ENCODE results near the gene TXNRD2.

TXNRD2 gene

DNA sequence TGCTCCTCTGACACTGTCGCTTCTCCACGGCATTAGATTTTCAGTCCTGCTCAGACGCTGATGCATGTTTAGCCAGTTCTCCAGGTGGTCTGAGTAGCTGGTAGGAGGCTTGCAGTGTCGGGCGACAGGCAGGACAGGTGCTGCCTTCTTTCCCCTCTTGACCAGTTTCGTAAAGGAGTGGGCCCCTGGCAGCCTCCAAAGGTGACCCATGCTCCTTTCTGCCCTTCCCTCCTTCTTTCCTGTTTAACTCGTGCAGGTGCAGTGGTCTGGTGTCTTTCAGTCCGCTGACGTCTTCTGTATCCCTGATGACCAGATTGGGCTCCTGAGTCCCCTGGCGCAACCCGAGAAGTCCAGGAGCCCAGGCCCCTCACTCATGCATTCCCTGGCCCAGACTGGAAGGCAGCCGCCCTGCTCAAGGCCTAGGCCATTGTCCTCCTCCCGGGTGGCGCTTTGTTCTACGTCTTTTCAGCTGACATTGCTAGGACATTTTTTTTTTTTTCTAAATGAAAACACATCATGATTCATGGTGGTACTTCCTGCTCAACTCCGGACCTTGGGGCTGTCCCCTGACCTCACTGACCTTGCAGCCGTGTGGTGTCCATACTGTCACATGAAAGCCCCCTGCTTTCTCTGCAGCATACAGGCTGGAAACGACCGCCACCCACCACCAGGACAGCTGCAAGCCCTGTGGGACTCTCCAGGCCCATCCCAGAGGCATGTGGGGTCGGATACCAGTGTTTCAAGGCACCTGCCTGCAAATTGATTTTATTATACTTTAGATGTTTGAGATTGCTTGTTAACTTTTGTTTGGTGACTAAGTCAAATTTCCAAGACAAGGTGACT, 25.5 kb upstream of the TXNRD2 start:
- Histone ChIP-seq H3K27ac (ENCODE audit: insufficient read depth, low read depth, low read length, poor library complexity, severe bottlenecking) (no peak overlapping the region), H3K9me3 (ENCODE audit: control insufficient read depth, low read length) (no peaks in the 10 kb centered on the region), H3K36me3 (ENCODE audit: control insufficient read depth, insufficient read depth, low read length) (peaks cover 4% of the 10 kb centered on the region), H3K4me1 (ENCODE audit: control insufficient read depth, insufficient read depth, low read length) (peaks cover 2% of the 10 kb centered on the region), H3K27me3 (ENCODE audit: control insufficient read depth, insufficient read depth, low read length, poor library complexity, severe bottlenecking) (no peaks in the 10 kb centered on the region), H3K4me3 (ENCODE audit: insufficient read depth, low read depth, low read length) (no peak overlapping the region)
- 85 to 86% methylated on average over 20 of the region's 20 CpGs for WGBS, 2 experiments

GRCh38 chr22:19965771-19966709, 24.4 kb upstream of the TXNRD2 start:
- WGBS, 2 experiments, result 85% methylated on average over 10 of the region's 10 CpGs

GRCh38 chr22:19964701-19965386, 23.2 kb upstream of the TXNRD2 start:
- WGBS, 2 experiments, result 92 to 97% methylated on average over 14 to 15 of the region's 15 CpGs
- Histone ChIP-seq H3K4me3 (ENCODE audit: insufficient read depth, low read depth, low read length) (no peak overlapping the region), H3K27me3 (ENCODE audit: control insufficient read depth, insufficient read depth, low read length, poor library complexity, severe bottlenecking) (no peaks in the 10 kb centered on the region), H3K27ac (ENCODE audit: insufficient read depth, low read depth, low read length, poor library complexity, severe bottlenecking) (no peak overlapping the region), H3K4me1 (ENCODE audit: control insufficient read depth, insufficient read depth, low read length) (peaks cover 5% of the 10 kb centered on the region), H3K9me3 (ENCODE audit: control insufficient read depth, low read length) (no peaks in the 10 kb centered on the region), H3K36me3 (ENCODE audit: control insufficient read depth, insufficient read depth, low read length) (no peaks in the 10 kb centered on the region)

More at GRCh38 chr22:19965771-19966709, 24.4 kb upstream of the TXNRD2 start:
- H3K4me1 ChIP-seq (ENCODE audit: control insufficient read depth, insufficient read depth, low read length), result peaks cover 2% of the 10 kb centered on the region
- no peak overlapping the region for H3K4me3 ChIP-seq (ENCODE audit: insufficient read depth, low read depth, low read length)
- no peak overlapping the region for H3K27ac ChIP-seq (ENCODE audit: insufficient read depth, low read depth, low read length, poor library complexity, severe bottlenecking)
- H3K9me3 ChIP-seq (ENCODE audit: control insufficient read depth, low read length), result no peaks in the 10 kb centered on the region
- no peaks in the 10 kb centered on the region for H3K27me3 ChIP-seq (ENCODE audit: control insufficient read depth, insufficient read depth, low read length, poor library complexity, severe bottlenecking)
- H3K36me3 ChIP-seq (ENCODE audit: control insufficient read depth, insufficient read depth, low read length), result no peaks in the 10 kb centered on the region

- Histone ChIP-seq H3K4me3 (ENCODE audit: insufficient read depth, low read depth, low read length) (no peak overlapping the region), H3K4me1 (ENCODE audit: control insufficient read depth, insufficient read depth, low read length) (peaks cover 10% of the 10 kb centered on the region), H3K27me3 (ENCODE audit: control insufficient read depth, insufficient read depth, low read length, poor library complexity, severe bottlenecking) (no peaks in the 10 kb centered on the region), H3K9me3 (ENCODE audit: control insufficient read depth, low read length) (no peaks in the 10 kb centered on the region), H3K27ac (ENCODE audit: insufficient read depth, low read depth, low read length, poor library complexity, severe bottlenecking) (no peak overlapping the region), H3K36me3 (ENCODE audit: control insufficient read depth, insufficient read depth, low read length) (no peaks in the 10 kb centered on the region)
- 91 to 92% methylated on average over 12 of the region's 12 CpGs for WGBS, 2 experiments
Observed at GRCh38 chr22:19963863-19964642, 22.4 kb upstream of the TXNRD2 start.

DNA sequence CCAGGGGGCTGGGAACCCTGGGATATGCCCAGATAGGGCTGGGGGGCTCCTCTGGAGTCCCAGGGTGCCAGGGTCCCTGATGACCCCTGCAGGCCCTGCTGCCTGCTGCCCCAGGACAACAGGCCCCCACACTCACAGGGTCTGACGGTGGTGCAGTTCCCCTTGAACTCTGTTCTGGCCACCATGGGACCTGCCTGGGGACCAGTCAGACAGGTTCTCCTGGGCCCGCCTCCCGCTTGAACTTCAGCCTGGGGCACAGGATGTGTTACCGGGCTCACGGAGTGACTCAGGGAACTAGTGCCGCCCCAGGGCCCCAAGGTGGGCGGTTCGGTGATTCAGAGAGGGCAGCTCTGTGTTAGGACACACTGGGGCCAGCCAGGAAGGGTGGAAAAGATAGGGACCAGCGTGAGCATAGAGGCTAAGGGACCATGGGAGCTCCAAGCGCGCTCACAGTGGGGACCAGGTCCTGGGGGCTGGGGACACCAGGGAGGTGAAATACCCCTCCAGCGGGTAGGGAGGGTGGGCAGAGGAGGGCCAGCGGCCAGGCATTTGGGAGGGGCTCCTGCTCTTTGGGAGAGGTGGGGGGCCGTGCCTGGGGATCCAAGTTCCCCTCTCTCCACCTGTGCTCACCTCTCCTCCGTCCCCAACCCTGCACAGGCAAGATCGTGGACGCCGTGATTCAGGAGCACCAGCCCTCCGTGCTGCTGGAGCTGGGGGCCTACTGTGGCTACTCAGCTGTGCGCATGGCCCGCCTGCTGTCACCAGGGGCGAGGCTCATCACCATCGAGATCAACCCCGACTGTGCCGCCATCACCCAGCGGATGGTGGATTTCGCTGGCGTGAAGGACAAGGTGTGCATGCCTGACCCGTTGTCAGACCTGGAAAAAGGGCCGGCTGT, 21.5 kb upstream of the TXNRD2 start:
- Histone ChIP-seq H3K4me3 (ENCODE audit: insufficient read depth, low read depth, low read length) (no peak overlapping the region), H3K9me3 (ENCODE audit: control insufficient read depth, low read length) (no peaks in the 10 kb centered on the region), H3K36me3 (ENCODE audit: control insufficient read depth, insufficient read depth, low read length) (no peaks in the 10 kb centered on the region), H3K27me3 (ENCODE audit: control insufficient read depth, insufficient read depth, low read length, poor library complexity, severe bottlenecking) (no peaks in the 10 kb centered on the region), H3K4me1 (ENCODE audit: control insufficient read depth, insufficient read depth, low read length) (peaks cover 17% of the 10 kb centered on the region), H3K27ac (ENCODE audit: insufficient read depth, low read depth, low read length, poor library complexity, severe bottlenecking) (no peak overlapping the region)
- WGBS, 2 experiments, result 87 to 89% methylated on average over 30 of the region's 30 CpGs

- peaks cover 17% of the 10 kb centered on the region for H3K4me1 ChIP-seq (ENCODE audit: control insufficient read depth, insufficient read depth, low read length)
- H3K27ac ChIP-seq (ENCODE audit: insufficient read depth, low read depth, low read length, poor library complexity, severe bottlenecking), result no peak overlapping the region
- no peaks in the 10 kb centered on the region for H3K36me3 ChIP-seq (ENCODE audit: control insufficient read depth, insufficient read depth, low read length)
- no peaks in the 10 kb centered on the region for H3K27me3 ChIP-seq (ENCODE audit: control insufficient read depth, insufficient read depth, low read length, poor library complexity, severe bottlenecking)
- whole genome bisulfite sequencing, 2 experiments, result 51% methylated on average over 22 of the region's 22 CpGs
- H3K9me3 ChIP-seq (ENCODE audit: control insufficient read depth, low read length), result no peaks in the 10 kb centered on the region
- no peak overlapping the region for H3K4me3 ChIP-seq (ENCODE audit: insufficient read depth, low read depth, low read length)
Observed at GRCh38 chr22:19962246-19962908, 20.8 kb upstream of the TXNRD2 start.

GRCh38 chr22:19961868-19962245, 20.2 kb upstream of the TXNRD2 start:
- WGBS, 2 experiments, result 87 to 90% methylated on average over 8 of the region's 8 CpGs
- Histone ChIP-seq H3K4me3 (ENCODE audit: insufficient read depth, low read depth, low read length) (no peak overlapping the region), H3K36me3 (ENCODE audit: control insufficient read depth, insufficient read depth, low read length) (no peaks in the 10 kb centered on the region), H3K27me3 (ENCODE audit: control insufficient read depth, insufficient read depth, low read length, poor library complexity, severe bottlenecking) (no peaks in the 10 kb centered on the region), H3K4me1 (ENCODE audit: control insufficient read depth, insufficient read depth, low read length) (peaks cover 17% of the 10 kb centered on the region), H3K9me3 (ENCODE audit: control insufficient read depth, low read length) (no peaks in the 10 kb centered on the region), H3K27ac (ENCODE audit: insufficient read depth, low read depth, low read length, poor library complexity, severe bottlenecking) (no peak overlapping the region)

- peaks cover 17% of the 10 kb centered on the region for H3K4me1 ChIP-seq (ENCODE audit: control insufficient read depth, insufficient read depth, low read length)
- no peak overlapping the region for H3K27ac ChIP-seq (ENCODE audit: insufficient read depth, low read depth, low read length, poor library complexity, severe bottlenecking)
- 91 to 94% methylated on average over 9 of the region's 9 CpGs for WGBS, 2 experiments
Observed at GRCh38 chr22:19961201-19961580, 19.6 kb upstream of the TXNRD2 start.

More at GRCh38 chr22:19961201-19961580, 19.6 kb upstream of the TXNRD2 start:
- H3K4me3 ChIP-seq (ENCODE audit: insufficient read depth, low read depth, low read length), result no peak overlapping the region
- no peaks in the 10 kb centered on the region for H3K9me3 ChIP-seq (ENCODE audit: control insufficient read depth, low read length)
- H3K27me3 ChIP-seq (ENCODE audit: control insufficient read depth, insufficient read depth, low read length, poor library complexity, severe bottlenecking), result no peaks in the 10 kb centered on the region
- H3K36me3 ChIP-seq (ENCODE audit: control insufficient read depth, insufficient read depth, low read length), result no peaks in the 10 kb centered on the region
